ENCODE measurements around the gene INHBC.
"Not testable (repeated sequence)": the region's sequence is repeated elsewhere in the genome, so short reads cannot be mapped to it uniquely, and the experiment has no call there.

DNA sequence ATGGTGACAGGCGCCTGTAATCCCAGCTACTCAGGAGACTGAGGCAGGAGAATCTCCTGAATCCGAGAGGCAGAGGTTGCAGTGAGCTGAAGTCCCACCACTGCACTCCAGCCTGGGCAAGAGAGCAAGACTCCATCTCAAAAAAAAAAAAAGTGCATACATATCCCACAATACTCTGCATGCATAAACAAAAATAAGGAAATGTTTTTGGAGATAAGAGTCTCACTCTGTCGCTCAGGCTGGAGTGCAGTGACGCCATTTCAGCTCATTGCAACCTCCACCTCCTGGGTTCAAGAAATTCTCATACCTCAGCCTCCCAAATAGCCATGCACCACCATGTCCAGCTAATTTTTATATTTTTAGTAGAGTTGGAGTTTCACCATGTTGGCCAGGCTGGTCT is 32.4 kb upstream of the INHBC start:
- TF ChIP-seq, protein P1, sequence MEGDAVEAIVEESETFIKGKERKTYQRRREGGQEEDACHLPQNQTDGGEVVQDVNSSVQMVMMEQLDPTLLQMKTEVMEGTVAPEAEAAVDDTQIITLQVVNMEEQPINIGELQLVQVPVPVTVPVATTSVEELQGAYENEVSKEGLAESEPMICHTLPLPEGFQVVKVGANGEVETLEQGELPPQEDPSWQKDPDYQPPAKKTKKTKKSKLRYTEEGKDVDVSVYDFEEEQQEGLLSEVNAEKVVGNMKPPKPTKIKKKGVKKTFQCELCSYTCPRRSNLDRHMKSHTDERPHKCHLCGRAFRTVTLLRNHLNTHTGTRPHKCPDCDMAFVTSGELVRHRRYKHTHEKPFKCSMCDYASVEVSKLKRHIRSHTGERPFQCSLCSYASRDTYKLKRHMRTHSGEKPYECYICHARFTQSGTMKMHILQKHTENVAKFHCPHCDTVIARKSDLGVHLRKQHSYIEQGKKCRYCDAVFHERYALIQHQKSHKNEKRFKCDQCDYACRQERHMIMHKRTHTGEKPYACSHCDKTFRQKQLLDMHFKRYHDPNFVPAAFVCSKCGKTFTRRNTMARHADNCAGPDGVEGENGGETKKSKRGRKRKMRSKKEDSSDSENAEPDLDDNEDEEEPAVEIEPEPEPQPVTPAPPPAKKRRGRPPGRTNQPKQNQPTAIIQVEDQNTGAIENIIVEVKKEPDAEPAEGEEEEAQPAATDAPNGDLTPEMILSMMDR (IDR thresholded peaks at IDR 0.05) = not testable (repeated sequence)
- TF ChIP-seq ZFX (IDR thresholded peaks at IDR 0.05; ENCODE audit: borderline replicate concordance) = not testable (repeated sequence)

All from 22Rv1 (cell line).